ENCODE measurements around the gene MAP4K3. TPM values are rescaled to one million over a fixed set of nuclear protein-coding genes. Genes with fewer than 3 reads are reported as not detected.
A peak's percentile ranks its signal among the peaks of the same experiment; 100 is the strongest.

Gene MAP4K3
- total RNA-seq, 1 experiment from 2014 or later = 36.0 TPM

- peaks cover 2% of the 10 kb centered on the region for H3K9me3 Mint-ChIP-seq (ENCODE audit: unreplicated experiment)
- no peaks in the 10 kb centered on the region for H3K4me1 Mint-ChIP-seq (ENCODE audit: insufficient read depth, unreplicated experiment)
- no peak for DNase-seq (ENCODE audit: unreplicated experiment)
- no peaks in the 10 kb centered on the region for H3K27me3 Mint-ChIP-seq (ENCODE audit: insufficient read depth, unreplicated experiment)
- TF ChIP-seq, protein P1, sequence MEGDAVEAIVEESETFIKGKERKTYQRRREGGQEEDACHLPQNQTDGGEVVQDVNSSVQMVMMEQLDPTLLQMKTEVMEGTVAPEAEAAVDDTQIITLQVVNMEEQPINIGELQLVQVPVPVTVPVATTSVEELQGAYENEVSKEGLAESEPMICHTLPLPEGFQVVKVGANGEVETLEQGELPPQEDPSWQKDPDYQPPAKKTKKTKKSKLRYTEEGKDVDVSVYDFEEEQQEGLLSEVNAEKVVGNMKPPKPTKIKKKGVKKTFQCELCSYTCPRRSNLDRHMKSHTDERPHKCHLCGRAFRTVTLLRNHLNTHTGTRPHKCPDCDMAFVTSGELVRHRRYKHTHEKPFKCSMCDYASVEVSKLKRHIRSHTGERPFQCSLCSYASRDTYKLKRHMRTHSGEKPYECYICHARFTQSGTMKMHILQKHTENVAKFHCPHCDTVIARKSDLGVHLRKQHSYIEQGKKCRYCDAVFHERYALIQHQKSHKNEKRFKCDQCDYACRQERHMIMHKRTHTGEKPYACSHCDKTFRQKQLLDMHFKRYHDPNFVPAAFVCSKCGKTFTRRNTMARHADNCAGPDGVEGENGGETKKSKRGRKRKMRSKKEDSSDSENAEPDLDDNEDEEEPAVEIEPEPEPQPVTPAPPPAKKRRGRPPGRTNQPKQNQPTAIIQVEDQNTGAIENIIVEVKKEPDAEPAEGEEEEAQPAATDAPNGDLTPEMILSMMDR (IDR thresholded peaks at IDR 0.05; ENCODE audit: unreplicated experiment) = no peak
- peaks cover 6% of the 10 kb centered on the region for H3K36me3 Mint-ChIP-seq (ENCODE audit: insufficient read depth, unreplicated experiment)
- CTCF ChIA-PET = no interaction called here
- intact Hi-C loops (cut with micrococcal nuclease) = no loop called here
- no TSS peak for BruUV-seq (replicated peaks)
- H3K4me3 Mint-ChIP-seq (ENCODE audit: unreplicated experiment) = no peak overlapping the region
- POLR2A ChIA-PET = interaction anchor here (1.1 kb wide), 1 partner anchor 10 kb away, joined by 4 read pairs; no protein-coding TSS in a partner anchor
- H3K27ac Mint-ChIP-seq (ENCODE audit: low read depth, unreplicated experiment) = no peak overlapping the region
Observed at GRCh38 chr2:39447266-39448168, 10.4 kb upstream of the MAP4K3 start.

DNA sequence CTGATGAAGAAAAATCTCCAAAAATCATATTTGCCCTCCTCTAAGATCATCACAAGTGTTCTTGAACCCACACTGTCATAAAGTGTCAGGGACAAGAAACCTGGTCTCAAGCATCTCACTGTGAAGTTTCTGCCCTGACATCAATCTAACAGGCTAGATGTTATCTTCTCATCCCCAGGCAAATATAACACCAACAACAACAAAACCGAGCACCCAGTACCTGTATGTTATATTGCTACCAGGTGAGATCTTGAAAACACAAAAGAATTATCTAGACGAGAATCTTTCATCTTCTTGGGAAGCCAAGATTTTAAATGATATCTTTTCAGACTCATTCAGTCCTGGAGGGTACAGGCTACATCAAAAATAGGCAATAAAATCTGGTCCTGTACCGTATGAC, 8.8 kb upstream of the MAP4K3 start:
- Mint-ChIP-seq H3K27ac (ENCODE audit: low read depth, unreplicated experiment) (no peak overlapping the region), H3K36me3 (ENCODE audit: insufficient read depth, unreplicated experiment) (peaks cover 1% of the 10 kb centered on the region), H3K27me3 (ENCODE audit: insufficient read depth, unreplicated experiment) (no peaks in the 10 kb centered on the region), H3K4me3 (ENCODE audit: unreplicated experiment) (no peak overlapping the region), H3K9me3 (ENCODE audit: unreplicated experiment) (peaks cover 8% of the 10 kb centered on the region), H3K4me1 (ENCODE audit: insufficient read depth, unreplicated experiment) (no peaks in the 10 kb centered on the region)
- no TSS peak for BruUV-seq (replicated peaks)
- TF ChIP-seq, protein P1 (IDR thresholded peaks at IDR 0.05; ENCODE audit: unreplicated experiment) = no peak
- ChIA-PET POLR2A (no interaction called here), CTCF (interaction anchor here (0.6 kb wide), 1 partner anchor 17 kb away, joined by 3 read pairs; no protein-coding TSS in a partner anchor)
- intact Hi-C loops (cut with micrococcal nuclease) = no loop called here
- no peak for DNase-seq (ENCODE audit: unreplicated experiment)

GRCh38 chr2:39443009-39443408, 5.9 kb upstream of the MAP4K3 start:
- Mint-ChIP-seq H3K4me3 (ENCODE audit: unreplicated experiment) (no peak overlapping the region), H3K27ac (ENCODE audit: low read depth, unreplicated experiment) (no peak overlapping the region), H3K27me3 (ENCODE audit: insufficient read depth, unreplicated experiment) (no peaks in the 10 kb centered on the region), H3K9me3 (ENCODE audit: unreplicated experiment) (peaks cover 8% of the 10 kb centered on the region), H3K4me1 (ENCODE audit: insufficient read depth, unreplicated experiment) (peaks cover 6% of the 10 kb centered on the region), H3K36me3 (ENCODE audit: insufficient read depth, unreplicated experiment) (no peaks in the 10 kb centered on the region)
- intact Hi-C loops (cut with micrococcal nuclease) = no loop called here
- no TSS peak for BruUV-seq (replicated peaks)
- POLR2A ChIA-PET = no interaction called here
- DNase-seq (ENCODE audit: unreplicated experiment) = no peak
- CTCF ChIA-PET = interaction anchor here (0.7 kb wide), 1 partner anchor 59 kb away, joined by 5 read pairs; no protein-coding TSS in a partner anchor
- TF ChIP-seq, protein P1 (IDR thresholded peaks at IDR 0.05; ENCODE audit: unreplicated experiment) = no peak

GRCh38 chr2:39437522-39438296, 624 bp upstream of the MAP4K3 start:
- H3K27ac Mint-ChIP-seq (ENCODE audit: low read depth, unreplicated experiment) = peak overlapping the region; percentile 97
- ChIA-PET POLR2A (interaction anchor here (0.6 to 13.0 kb wide), 38 partner anchors 9 to 336 kb away, joined by 3 to 198 read pairs (median 4); no protein-coding TSS in a partner anchor), CTCF (interaction anchor here (0.6 to 1.7 kb wide), 7 partner anchors 27 to 275 kb away, joined by 3 to 7 read pairs (median 4); no protein-coding TSS in a partner anchor)
- H3K27me3 Mint-ChIP-seq (ENCODE audit: insufficient read depth, unreplicated experiment) = no peaks in the 10 kb centered on the region
- peaks cover 8% of the 10 kb centered on the region for H3K9me3 Mint-ChIP-seq (ENCODE audit: unreplicated experiment)
- H3K4me3 Mint-ChIP-seq (ENCODE audit: unreplicated experiment) = peak overlapping the region; percentile 72
- DNase-seq (ENCODE audit: unreplicated experiment) = peak; percentile 72
- no TSS peak for BruUV-seq (replicated peaks)
- intact Hi-C loops (cut with micrococcal nuclease) = loop anchor here (1.0 to 5.0 kb wide), 3 partner anchors 50 to 75 kb away; no protein-coding TSS in a partner anchor
- TF ChIP-seq, protein P1 (IDR thresholded peaks at IDR 0.05; ENCODE audit: unreplicated experiment) = no peak
- peaks cover 26% of the 10 kb centered on the region for H3K4me1 Mint-ChIP-seq (ENCODE audit: insufficient read depth, unreplicated experiment)
- peaks cover 7% of the 10 kb centered on the region for H3K36me3 Mint-ChIP-seq (ENCODE audit: insufficient read depth, unreplicated experiment)

All from MCF 10A (cell line).